ENCODE data around the gene WBP1.
"Not testable (repeated sequence)": the region's sequence is repeated elsewhere in the genome, so short reads cannot be mapped to it uniquely, and the experiment has no call there.

WBP1 gene

GRCh38 chr2:74457129-74457548 is 1.1 kb upstream of the WBP1 start:
- DNase-seq, result no peak

GRCh38 chr2:74457549-74458131 is 598 bp upstream of the WBP1 start:
- peak; percentile 78 for DNase-seq

GRCh38 chr2:74458938-74459363 is 713 bp downstream of the WBP1 start:
- no peak for DNase-seq

- not testable (repeated sequence) for DNase-seq
These were observed 1.4 kb downstream of the WBP1 start for GRCh38 chr2:74459503-74460118.

GRCh38 chr2:74460187-74460586 is 1.9 kb downstream of the WBP1 start:
- DNase-seq, result not testable (repeated sequence)

- DNase-seq, result no peak
These were observed 3.2 kb downstream of the WBP1 start for GRCh38 chr2:74461187-74462053.

- DNase-seq, result no peak
These were observed 4.0 kb downstream of the WBP1 start for GRCh38 chr2:74462054-74462785.

GRCh38 chr2:74462786-74463105 is 4.5 kb downstream of the WBP1 start:
- DNase-seq, result no peak

GRCh38 chr2:74464406-74464805 is 6.2 kb downstream of the WBP1 start:
- DNase-seq, result no peak

GRCh38 chr2:74470742-74471141 is 12.5 kb downstream of the WBP1 start:
- DNase-seq, result not testable (repeated sequence)

- DNase-seq, result no peak
These were observed 13.3 kb downstream of the WBP1 start for GRCh38 chr2:74471332-74472065.

- peak; percentile 97 for DNase-seq
These were observed 14.1 kb downstream of the WBP1 start, which contains the start of gene MRPL53 for GRCh38 chr2:74472086-74472944. Gene MRPL53, minus strand, starts transcription at chr2:74472680. Its CDS starts 20 bp downstream, at chr2:74472660.

GRCh38 chr2:74472945-74473258 is 14.7 kb downstream of the WBP1 start:
- DNase-seq, result no peak

- no peak for DNase-seq
These were observed 16.2 kb downstream of the WBP1 start for GRCh38 chr2:74474481-74474880.

- no peak for DNase-seq
These were observed 16.7 kb downstream of the WBP1 start for GRCh38 chr2:74474899-74475298.

GRCh38 chr2:74481431-74481830 is 23.2 kb downstream of the WBP1 start:
- no peak for DNase-seq

- DNase-seq, result peak; percentile 67
These were observed 23.9 kb downstream of the WBP1 start for GRCh38 chr2:74481961-74482800.

GRCh38 chr2:74482801-74483674 is 24.8 kb downstream of the WBP1 start, which contains the start of the genes CCDC142 and TTC31:
Gene CCDC142, minus strand, starts transcription at chr2:74482998. Its CDS starts 161 bp downstream, at chr2:74482837.
Gene TTC31, plus strand, starts transcription at chr2:74483081. Its CDS starts 15 bp downstream, at chr2:74483096.
- peak; percentile 95 for DNase-seq

- not testable (repeated sequence) for DNase-seq
These were observed 25.5 kb downstream of the WBP1 start for GRCh38 chr2:74483675-74484164.
